H1 (cell line): ENCODE results near the gene NF1. TPM values are rescaled to one million over a fixed set of nuclear protein-coding genes. Genes with fewer than 3 reads are reported as not detected.
A peak's percentile ranks its signal among the peaks of the same experiment; 100 is the strongest.
"Not testable (repeated sequence)": the region's sequence is repeated elsewhere in the genome, so short reads cannot be mapped to it uniquely, and the experiment has no call there.

Source experiments
- CTCF ChIA-PET: fragments of 300-600 bp; sonication (Branson Sonifier 250); formaldehyde crosslinking; loops from one replicate; lab custom pipeline; 2021; ENCODE audit not compliant: partially characterized antibody; lab: Charles Lee
- POLR2A ChIA-PET: fragments of 300-600 bp; sonication (Branson Sonifier 250); formaldehyde crosslinking; loops from one replicate; lab custom pipeline; 2021; ENCODE audit warnings: inconsistent platforms; ENCODE audit not compliant: partially characterized antibody; lab: Charles Lee
- DNase-seq, 2 experiments: peaks; one replicate each; pipeline versions ENCODE4 v3.0.0 to v3.0.0-alpha.2; 2010 to 2022; ENCODE audit warnings: low spot score in 2 of 2, low read depth in 1 of 2, mixed read lengths in 1 of 2
- FAIRE-seq: peaks from 2 replicates; lab custom pipeline; 2011; peaks lifted over from hg19 to GRCh38; lab: Jason Lieb, UNC
- H2AFZ ChIP-seq: 2 replicates; pipeline ENCODE4 v1.8.1; 2012; ENCODE audit warnings: low read length, inconsistent platforms
- H2AK5ac ChIP-seq: 2 replicates; pipeline ENCODE4 v1.6.1; 2013; ENCODE audit warnings: low read depth, low read length
- H2BK120ac ChIP-seq: replicated peaks from 2 replicates; pipeline ENCODE3; 2013; ENCODE audit warnings: low read depth, low read length, inconsistent platforms
- H2BK12ac ChIP-seq: 2 replicates; pipeline ENCODE4 v1.6.1; 2013; ENCODE audit warnings: low read depth, low read length
- H2BK15ac ChIP-seq: 2 replicates; pipeline ENCODE4 v1.6.1; 2013; ENCODE audit warnings: low read length
- H2BK20ac ChIP-seq: 2 replicates; pipeline ENCODE4 v1.6.1; 2013; ENCODE audit warnings: low read length
- H2BK5ac ChIP-seq: 2 replicates; pipeline ENCODE4 v1.6.1; 2013; ENCODE audit warnings: low read depth, low read length
- H3K14ac ChIP-seq: 2 replicates; pipeline ENCODE4 v1.6.1; 2013; ENCODE audit warnings: inconsistent platforms; ENCODE audit not compliant: insufficient read length
- H3K18ac ChIP-seq: 2 replicates; pipeline ENCODE4 v1.6.1; 2013; ENCODE audit warnings: low read length; ENCODE audit errors: extremely low read depth
- H3K23ac ChIP-seq: 2 replicates; pipeline ENCODE4 v1.6.1; 2013; ENCODE audit warnings: inconsistent platforms; ENCODE audit not compliant: insufficient read length
- H3K23me2 ChIP-seq: 2 replicates; pipeline ENCODE4 v1.6.1; 2013; ENCODE audit warnings: low read depth, low read length
- H3K27ac ChIP-seq: 2 replicates; pipeline ENCODE4 v1.6.1; 2011; ENCODE audit warnings: low read depth, low read length, inconsistent platforms
- H3K27me3 ChIP-seq, 4 experiments: replicated peaks in 1 of 4; 1 replicate in 1 of 4; 2 replicates in 3 of 4; pipeline versions ENCODE4 v1.6.1 to v1.8.1; 2011 to 2013; ENCODE audit warnings: low read length in 3 of 4, mild to moderate bottlenecking in 3 of 4, inconsistent platforms in 2 of 4, mixed read lengths in 2 of 4, moderate library complexity in 1 of 4; ENCODE audit not compliant: control insufficient read depth in 3 of 4, insufficient read depth in 3 of 4; ENCODE audit errors: extremely low read depth in 1 of 4
- H3K36me3 ChIP-seq, 4 experiments: 2 replicates each; pipeline versions ENCODE4 v1.6.1 to v1.8.1; 2011 to 2013; ENCODE audit warnings: mild to moderate bottlenecking in 4 of 4, low read length in 3 of 4, moderate library complexity in 2 of 4, control low read depth in 1 of 4, inconsistent platforms in 1 of 4; ENCODE audit not compliant: insufficient read depth in 4 of 4, control insufficient read depth in 2 of 4
- H3K4ac ChIP-seq: replicated peaks from 2 replicates; pipeline ENCODE3; 2013; ENCODE audit warnings: low read length, low read depth, mixed read lengths, inconsistent platforms; ENCODE audit not compliant: insufficient read length
- H3K4me1 ChIP-seq, 4 experiments: replicated peaks in 1 of 4; 1 replicate in 1 of 4; 2 replicates in 3 of 4; pipeline versions ENCODE4 v1.6.1 to v1.8.1; 2011 to 2013; ENCODE audit warnings: low read length in 3 of 4, inconsistent platforms in 2 of 4, mixed read lengths in 1 of 4; ENCODE audit not compliant: insufficient read depth in 4 of 4, control insufficient read depth in 3 of 4
- H3K4me2 ChIP-seq, 2 experiments: 2 replicates each; pipeline versions ENCODE4 v1.6.1 to v1.8.1; 2011 to 2013; ENCODE audit warnings: low read depth in 2 of 2, low read length in 2 of 2, control low read depth in 1 of 2, inconsistent platforms in 1 of 2, mild to moderate bottlenecking in 1 of 2; ENCODE audit not compliant: insufficient read depth in 1 of 2
- H3K4me3 ChIP-seq, 4 experiments: fragments of 200-600, 300-600 bp in 1 of 4; sonication (generic), shearing (Covaris generic), sonication (Bioruptor Twin) in 1 of 4; 2 replicates each; pipeline versions ENCODE4 v1.5.1 to v1.8.1; 2011 to 2016; ENCODE audit warnings: low read length in 4 of 4, low read depth in 3 of 4, control low read depth in 2 of 4, inconsistent platforms in 2 of 4, mild to moderate bottlenecking in 2 of 4, mixed read lengths in 1 of 4, moderate library complexity in 1 of 4; ENCODE audit not compliant: insufficient read depth in 2 of 4; ENCODE audit errors: extremely low read depth in 1 of 4
- H3K56ac ChIP-seq: replicated peaks from 2 replicates; pipeline ENCODE3; 2013; ENCODE audit warnings: low read depth, mild to moderate bottlenecking, mixed read lengths, low read length, inconsistent platforms; ENCODE audit not compliant: insufficient read length
- H3K79me1 ChIP-seq: 2 replicates; pipeline ENCODE4 v1.6.1; 2013; ENCODE audit warnings: low read depth, low read length, control low read depth
- H3K79me2 ChIP-seq, 2 experiments: 2 replicates each; pipeline versions ENCODE4 v1.6.1 to v1.8.1; 2012 to 2013; ENCODE audit warnings: low read length in 2 of 2, mild to moderate bottlenecking in 2 of 2, inconsistent platforms in 1 of 2; ENCODE audit not compliant: insufficient read depth in 2 of 2, control insufficient read depth in 1 of 2
- H3K9ac ChIP-seq, 4 experiments: replicated peaks in 1 of 4; 1 replicate in 1 of 4; 2 replicates in 3 of 4; pipeline versions ENCODE4 v1.6.1 to v1.8.1; 2011 to 2013; ENCODE audit warnings: low read depth in 3 of 4, low read length in 3 of 4, control low read depth in 2 of 4, mild to moderate bottlenecking in 2 of 4, moderate library complexity in 2 of 4, inconsistent platforms in 1 of 4; ENCODE audit errors: extremely low read depth in 1 of 4
- H3K9me3 ChIP-seq, 2 experiments: 2 replicates each; pipeline versions ENCODE4 v1.6.1 to v1.8.1; 2012 to 2013; ENCODE audit warnings: mild to moderate bottlenecking in 2 of 2, moderate library complexity in 2 of 2, control low read depth in 1 of 2, inconsistent platforms in 1 of 2, low read depth in 1 of 2, low read length in 1 of 2, mixed read lengths in 1 of 2; ENCODE audit not compliant: insufficient read depth in 2 of 2
- H4K20me1 ChIP-seq, 2 experiments: replicated peaks in 1 of 2; 2 replicates each; pipeline versions ENCODE3 to v1.8.1; 2011 to 2013; ENCODE audit warnings: inconsistent platforms in 2 of 2, low read length in 2 of 2, mild to moderate bottlenecking in 1 of 2; ENCODE audit not compliant: insufficient read depth in 2 of 2, control insufficient read depth in 1 of 2
- H4K5ac ChIP-seq: 2 replicates; pipeline ENCODE4 v1.6.1; 2013; ENCODE audit warnings: low read length, low read depth, mixed read lengths, inconsistent platforms; ENCODE audit not compliant: insufficient read length
- H4K8ac ChIP-seq: 2 replicates; pipeline ENCODE4 v1.8.0; 2013; ENCODE audit warnings: mild to moderate bottlenecking, moderate library complexity, low read length, inconsistent platforms; ENCODE audit not compliant: insufficient read depth; ENCODE audit errors: extremely low read depth
- H4K91ac ChIP-seq: replicated peaks from 2 replicates; pipeline ENCODE3; 2013; ENCODE audit warnings: low read length, mixed read lengths, inconsistent platforms; ENCODE audit not compliant: insufficient read length
- CTBP2 ChIP-seq: IDR thresholded peaks from 2 replicates; pipeline ENCODE4 v1.7.0; 2011; ENCODE audit warnings: borderline replicate concordance, mild to moderate bottlenecking, moderate library complexity, mixed read lengths, low read length; ENCODE audit not compliant: insufficient read depth, insufficient read length
- E2F6 ChIP-seq: IDR thresholded peaks from 2 replicates; pipeline ENCODE4 v1.6.1; 2012; ENCODE audit warnings: inconsistent platforms
- JUN ChIP-seq: IDR thresholded peaks from 2 replicates; pipeline ENCODE4 v1.6.1; 2011; ENCODE audit warnings: low read depth, mild to moderate bottlenecking, improper control_type of control experiment, low read length
- NANOG ChIP-seq: IDR thresholded peaks from 2 replicates; pipeline ENCODE4 v1.6.1; 2011; ENCODE audit warnings: low read length, low read depth, mild to moderate bottlenecking, inconsistent platforms; ENCODE audit not compliant: insufficient read depth, poor library complexity, severe bottlenecking
- SAP30 ChIP-seq: fragments of 300-600 bp; sonication (generic); IDR thresholded peaks from 2 replicates; pipeline ENCODE4 v1.7.1; 2012; ENCODE audit warnings: low read length, moderate library complexity, mild to moderate bottlenecking, inconsistent platforms; ENCODE audit not compliant: insufficient read depth, insufficient replicate concordance
- SP1 ChIP-seq: IDR thresholded peaks from 2 replicates; pipeline ENCODE4 v1.6.1; 2011; ENCODE audit warnings: low read depth, low read length
- WGBS, 2 experiments: shearing (Covaris generic) in 1 of 2; methylation state at CpG; one replicate each; pipeline versions ENCODE4 v1.1.6 to v1.1.7; 2013 to 2015; ENCODE audit warnings: low lambda C conversion rate in 2 of 2, mixed read lengths in 2 of 2, inconsistent platforms in 1 of 2, low coverage in 1 of 2, missing lambda C conversion rate in 1 of 2; ENCODE audit not compliant: insufficient replicate concordance in 2 of 2, insufficient coverage in 1 of 2, insufficient read length in 1 of 2; ENCODE audit errors: extremely low coverage in 1 of 2, missing lambda C conversion rate in 1 of 2; 5-methylcytosine and 5-hydroxymethylcytosine counted together
- polyA plus RNA-seq, 7 experiments: library from polyadenylated mRNA; depleted of rRNA in 3 of 7; stranded (reverse) in 5 of 7; unstranded in 2 of 7; fragments of >200 nt in 5 of 7; fragments of 200-250 nt in 2 of 7; gene quantifications; 1 replicate in 5 of 7; 2 replicates in 1 of 7; 4 replicates in 1 of 7; pipeline versions ENCODE4 v1.2.1 to v1.2.3, GENCODE V29; 2011 to 2013; ENCODE audit warnings: missing spikeins in 2 of 7, mixed read lengths in 2 of 7
- total RNA-seq: library from RNA; stranded (reverse); fragmentation: NEBNext Ultra II Directional; extraction: Animal tissue kit (Norgen Biotek cat#: 25700); gene quantifications from 2 replicates; pipeline ENCODE4 v1.2.1, GENCODE V29; 2021
- TF ChIP-seq, protein P1 (sequence below): IDR thresholded peaks from 2 replicates; pipeline ENCODE4 v1.6.1; 2011; ENCODE audit warnings: low read depth, mild to moderate bottlenecking, low read length; ENCODE audit not compliant: insufficient read depth

Gene NF1
- total and polyA plus RNA-seq, 2 of the 8 experiments (the other 6 are each of a cell fraction or from before 2014, with no cell fraction given) = 19.3 to 29.6 TPM

DNA sequence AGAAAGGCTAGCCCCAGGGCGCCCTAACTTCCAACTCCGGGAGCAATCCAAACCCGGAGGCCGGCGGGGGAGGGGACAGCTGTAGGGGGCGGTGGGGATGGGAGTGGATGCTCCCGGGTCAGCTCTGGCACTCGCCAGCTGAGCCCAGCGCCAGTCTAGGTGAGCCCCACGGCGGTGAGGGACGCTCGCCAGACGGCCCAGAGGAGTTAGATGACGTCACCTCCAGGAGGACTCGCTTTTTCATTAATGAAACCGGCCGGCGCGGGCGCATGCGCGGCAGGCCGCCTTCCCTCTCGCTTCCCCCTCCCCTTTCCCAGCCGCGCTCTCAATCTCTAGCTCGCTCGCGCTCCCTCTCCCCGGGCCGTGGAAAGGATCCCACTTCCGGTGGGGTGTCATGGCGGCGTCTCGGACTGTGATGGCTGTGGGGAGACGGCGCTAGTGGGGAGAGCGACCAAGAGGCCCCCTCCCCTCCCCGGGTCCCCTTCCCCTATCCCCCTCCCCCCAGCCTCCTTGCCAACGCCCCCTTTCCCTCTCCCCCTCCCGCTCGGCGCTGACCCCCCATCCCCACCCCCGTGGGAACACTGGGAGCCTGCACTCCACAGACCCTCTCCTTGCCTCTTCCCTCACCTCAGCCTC is at the start of gene NF1 (continued):
- TF ChIP-seq E2F6 (no peak), SAP30 (no peak), JUN (peak; percentile 89), NANOG (no peak), SP1 (no peak), CTBP2 (no peak)
- TF ChIP-seq, protein P1, sequence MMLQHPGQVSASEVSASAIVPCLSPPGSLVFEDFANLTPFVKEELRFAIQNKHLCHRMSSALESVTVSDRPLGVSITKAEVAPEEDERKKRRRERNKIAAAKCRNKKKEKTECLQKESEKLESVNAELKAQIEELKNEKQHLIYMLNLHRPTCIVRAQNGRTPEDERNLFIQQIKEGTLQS = 0 out of 2 replicates have a peak, but pooled peaks have one; percentile 11

DNA sequence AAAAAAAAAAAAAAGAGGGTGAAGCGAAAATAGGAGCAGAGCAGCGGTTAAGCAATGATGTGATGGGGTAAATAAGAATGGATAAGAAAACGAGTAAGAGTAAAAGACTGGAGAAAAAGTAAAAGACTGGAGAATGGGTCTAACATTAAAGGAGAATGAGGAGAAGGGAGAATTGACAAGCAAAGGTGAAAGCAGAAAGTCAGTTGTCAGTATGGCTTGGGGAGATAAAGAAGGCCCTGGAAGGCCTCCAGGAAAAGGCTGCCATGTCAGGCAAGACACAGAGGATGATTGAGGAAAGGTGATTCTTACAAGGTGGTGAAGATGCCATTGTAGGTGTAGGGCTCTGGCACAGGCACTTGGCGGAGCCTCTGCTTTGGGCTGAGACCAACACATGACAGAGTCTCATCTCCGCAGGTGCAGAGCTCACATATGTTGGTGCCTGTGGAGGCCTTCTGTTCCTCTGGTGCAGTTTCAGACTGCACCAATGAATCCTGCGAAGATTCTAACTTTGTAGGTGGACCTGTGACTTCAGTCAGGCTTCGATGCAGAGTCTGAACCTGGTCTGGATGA is 47.8 kb upstream of the NF1 start:
- CTCF ChIA-PET = interaction anchor here (4.9 kb wide), 1 partner anchor 14 kb away, joined by 26 read pairs; no protein-coding TSS in a partner anchor
- POLR2A ChIA-PET = not testable (repeated sequence)

More for the DNA sequence above, 47.8 kb upstream of the NF1 start:
- H3K9ac ChIP-seq, H4K91ac ChIP-seq, H4K5ac ChIP-seq, H3K79me2 ChIP-seq, H2BK15ac ChIP-seq, H3K56ac ChIP-seq, H2BK20ac ChIP-seq, H3K79me1 ChIP-seq, H3K27ac ChIP-seq, H3K23me2 ChIP-seq, H2BK120ac ChIP-seq, DNase-seq, H3K18ac ChIP-seq, H3K4me3 ChIP-seq, H2AFZ ChIP-seq, H2AK5ac ChIP-seq, H4K8ac ChIP-seq, H3K14ac ChIP-seq, H4K20me1 ChIP-seq, H2BK5ac ChIP-seq, H3K23ac ChIP-seq, H3K4me1 ChIP-seq, H3K4ac ChIP-seq, H2BK12ac ChIP-seq, H3K9me3 ChIP-seq, H3K27me3 ChIP-seq, H3K4me2 ChIP-seq, FAIRE-seq, H3K36me3 ChIP-seq: not testable (repeated sequence)
- 80% methylated on average over 2 of the region's 7 CpGs; no CpG with 5 or more reads in 1 of the 2 experiments for WGBS, 2 experiments
